Articular chondrocyte of knee joint (primary cell): ENCODE measurements around the gene PLXDC2. TPM values are rescaled to one million over a fixed set of nuclear protein-coding genes. Genes with fewer than 3 reads are reported as not detected.

ENCODE experiments used
- small RNA-seq: library from RNA; depleted of rRNA; stranded (forward); fragments of <200 nt; gene quantifications from one replicate; pipeline ENCODE3, GENCODE V24; 2012
- total RNA-seq: library from RNA; depleted of rRNA; stranded (reverse); fragments of >200 nt; gene quantifications from 2 replicates; pipeline ENCODE4 v1.2.3, GENCODE V29; 2012

PLXDC2 gene
- total RNA-seq = 114 and 115 TPM in 2 replicates

GRCh38 chr10:19816411-19817230, at the start of gene PLXDC2:
TSS of gene PLXDC2 (plus strand) at chr10:19816432.

Small RNAs within 50 kb of the gene (small RNA-seq; reads per million reads assigned to genes)
- gene RNU6-1212P = not detected
